Uterus (tissue), 4 donors: ENCODE measurements around the gene LRRC8B. TPM values are rescaled to one million over a fixed set of nuclear protein-coding genes. Genes with fewer than 3 reads are reported as not detected.

Experiments used
- DNase-seq, 2 donors: peaks; one replicate each; pipeline ENCODE4 v3.0.0-alpha.2; 2019 to 2020
- H3K27ac ChIP-seq, 2 donors: fragments of 200-600 bp; sonication (generic); 1 replicate in 1 of 2; 2 replicates in 1 of 2; pipeline ENCODE4 v1.5.1; 2016 to 2018
- H3K27me3 ChIP-seq, 2 donors: fragments of 200-600 bp; sonication (generic); one replicate each; pipeline ENCODE4 v1.5.1; 2018 to 2019; ENCODE audit warnings: control low read depth in 1 of 2
- H3K36me3 ChIP-seq, 2 donors: fragments of 200-600 bp; sonication (generic); one replicate each; pipeline ENCODE4 v1.5.1; 2019; ENCODE audit warnings: control low read depth in 1 of 2
- H3K4me1 ChIP-seq, 2 donors: fragments of 200-600 bp; sonication (generic); one replicate each; pipeline ENCODE4 v1.5.1; 2018 to 2019; ENCODE audit warnings: control low read depth in 1 of 2
- H3K4me3 ChIP-seq, 2 donors: fragments of 200-600 bp; sonication (generic); 1 replicate in 1 of 2; 2 replicates in 1 of 2; pipeline ENCODE4 v1.5.1; 2018 to 2019; ENCODE audit warnings: mild to moderate bottlenecking in 1 of 2
- H3K9me3 ChIP-seq, 2 donors: fragments of 200-600 bp; sonication (generic); one replicate each; pipeline ENCODE4 v1.5.1; 2019; ENCODE audit warnings: control low read depth in 1 of 2
- POLR2A ChIP-seq, 2 donors: fragments of 450-650 bp; IDR thresholded peaks; one replicate each; pipeline ENCODE4 v1.6.1; 2016; ENCODE audit warnings: antibody characterized with exemption in 2 of 2, mild to moderate bottlenecking in 1 of 2, moderate library complexity in 1 of 2
- intact Hi-C: fragments of 100-400 bp; cut with DNase I; formaldehyde crosslinking; loops from one replicate; pipeline ENCODE4 v1.15.1; 2023; ENCODE audit warnings: low total_unique reads
- total RNA-seq, 4 donors: library from RNA; depleted of rRNA in 3 of 4; stranded (reverse); fragments of >200 nt in 3 of 4; gene quantifications; one replicate each; pipeline versions ENCODE4 v1.1.0 to v1.2.4, GENCODE V29; 2014 to 2023
- TF ChIP-seq, protein P1 (sequence below), 4 experiments: fragments of 200-600 bp in 2 of 4; fragments of 450-650 bp in 2 of 4; sonication (generic) in 2 of 4; IDR thresholded peaks; one replicate each; pipeline ENCODE4 v1.5.1; 2016 to 2019; ENCODE audit warnings: antibody characterized with exemption in 4 of 4, mild to moderate bottlenecking in 2 of 4, moderate library complexity in 1 of 4
- donor health status: DM: yes; HTN: yes; CAD: no.

LRRC8B gene
- total RNA-seq, 4 donors from 2014 or later = 1.0 to 9.8 (median 7.6) TPM

DNA sequence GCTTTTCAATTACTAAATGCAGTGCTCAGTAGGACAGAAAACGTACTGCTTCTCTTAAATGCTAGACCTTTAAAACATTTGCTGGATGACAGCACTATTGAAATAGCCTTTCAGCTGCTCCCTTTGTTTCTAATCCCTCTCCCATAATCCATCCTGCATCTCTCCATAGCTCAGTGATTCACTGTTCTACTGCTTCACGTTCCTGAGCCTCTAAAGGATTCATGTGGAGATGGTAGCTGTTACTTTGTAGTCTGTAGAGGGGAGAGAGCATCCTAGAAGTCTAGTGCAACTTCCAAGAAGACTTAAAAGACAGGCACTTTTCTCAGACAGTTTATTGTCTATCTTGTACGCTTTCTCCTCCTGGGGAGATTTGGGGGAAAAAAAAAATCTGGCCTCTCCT is 51.4 kb downstream of the LRRC8B start:
- no peaks in the 10 kb centered on the region for H3K36me3 ChIP-seq
- no peak for TF ChIP-seq POLR2A (IDR thresholded peaks at IDR 0.05)
- TF ChIP-seq, protein P1, sequence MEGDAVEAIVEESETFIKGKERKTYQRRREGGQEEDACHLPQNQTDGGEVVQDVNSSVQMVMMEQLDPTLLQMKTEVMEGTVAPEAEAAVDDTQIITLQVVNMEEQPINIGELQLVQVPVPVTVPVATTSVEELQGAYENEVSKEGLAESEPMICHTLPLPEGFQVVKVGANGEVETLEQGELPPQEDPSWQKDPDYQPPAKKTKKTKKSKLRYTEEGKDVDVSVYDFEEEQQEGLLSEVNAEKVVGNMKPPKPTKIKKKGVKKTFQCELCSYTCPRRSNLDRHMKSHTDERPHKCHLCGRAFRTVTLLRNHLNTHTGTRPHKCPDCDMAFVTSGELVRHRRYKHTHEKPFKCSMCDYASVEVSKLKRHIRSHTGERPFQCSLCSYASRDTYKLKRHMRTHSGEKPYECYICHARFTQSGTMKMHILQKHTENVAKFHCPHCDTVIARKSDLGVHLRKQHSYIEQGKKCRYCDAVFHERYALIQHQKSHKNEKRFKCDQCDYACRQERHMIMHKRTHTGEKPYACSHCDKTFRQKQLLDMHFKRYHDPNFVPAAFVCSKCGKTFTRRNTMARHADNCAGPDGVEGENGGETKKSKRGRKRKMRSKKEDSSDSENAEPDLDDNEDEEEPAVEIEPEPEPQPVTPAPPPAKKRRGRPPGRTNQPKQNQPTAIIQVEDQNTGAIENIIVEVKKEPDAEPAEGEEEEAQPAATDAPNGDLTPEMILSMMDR (IDR thresholded peaks at IDR 0.05) = no peak
- H3K4me3 ChIP-seq = no peak overlapping the region
- intact Hi-C loops = no loop called here
- H3K27ac ChIP-seq = no peak overlapping the region
- H3K27me3 ChIP-seq = no peaks in the 10 kb centered on the region
- no peaks in the 10 kb centered on the region for H3K4me1 ChIP-seq
- no peak for DNase-seq
- no peaks in the 10 kb centered on the region for H3K9me3 ChIP-seq

DNA sequence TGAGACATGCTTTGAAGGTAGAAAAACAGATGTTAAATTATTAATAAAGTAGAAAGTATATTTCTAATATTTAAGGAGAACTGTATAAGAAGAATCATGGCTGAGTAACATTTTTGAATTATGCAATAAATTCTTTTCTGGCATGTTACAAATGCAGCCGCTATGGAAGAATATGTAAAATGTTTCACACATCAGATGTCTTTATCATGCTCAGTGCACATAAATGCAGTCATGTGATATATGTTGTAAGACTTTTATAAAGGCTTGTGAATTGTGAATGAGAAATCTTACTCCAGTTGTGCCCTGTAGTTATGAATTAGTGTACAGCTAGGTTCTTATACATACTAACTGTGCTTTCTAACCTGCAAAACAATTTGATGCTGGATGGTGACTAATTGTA is 53.5 kb downstream of the LRRC8B start:
- TF ChIP-seq POLR2A (IDR thresholded peaks at IDR 0.05) = no peak
- TF ChIP-seq, protein P1 (IDR thresholded peaks at IDR 0.05) = no peak
- H3K27me3 ChIP-seq = no peaks in the 10 kb centered on the region
- no peaks in the 10 kb centered on the region for H3K4me1 ChIP-seq
- no peak overlapping the region for H3K4me3 ChIP-seq
- no peaks in the 10 kb centered on the region for H3K36me3 ChIP-seq
- H3K27ac ChIP-seq = no peak overlapping the region
- no peak for DNase-seq
- H3K9me3 ChIP-seq = no peaks in the 10 kb centered on the region
- intact Hi-C loops = no loop called here

DNA sequence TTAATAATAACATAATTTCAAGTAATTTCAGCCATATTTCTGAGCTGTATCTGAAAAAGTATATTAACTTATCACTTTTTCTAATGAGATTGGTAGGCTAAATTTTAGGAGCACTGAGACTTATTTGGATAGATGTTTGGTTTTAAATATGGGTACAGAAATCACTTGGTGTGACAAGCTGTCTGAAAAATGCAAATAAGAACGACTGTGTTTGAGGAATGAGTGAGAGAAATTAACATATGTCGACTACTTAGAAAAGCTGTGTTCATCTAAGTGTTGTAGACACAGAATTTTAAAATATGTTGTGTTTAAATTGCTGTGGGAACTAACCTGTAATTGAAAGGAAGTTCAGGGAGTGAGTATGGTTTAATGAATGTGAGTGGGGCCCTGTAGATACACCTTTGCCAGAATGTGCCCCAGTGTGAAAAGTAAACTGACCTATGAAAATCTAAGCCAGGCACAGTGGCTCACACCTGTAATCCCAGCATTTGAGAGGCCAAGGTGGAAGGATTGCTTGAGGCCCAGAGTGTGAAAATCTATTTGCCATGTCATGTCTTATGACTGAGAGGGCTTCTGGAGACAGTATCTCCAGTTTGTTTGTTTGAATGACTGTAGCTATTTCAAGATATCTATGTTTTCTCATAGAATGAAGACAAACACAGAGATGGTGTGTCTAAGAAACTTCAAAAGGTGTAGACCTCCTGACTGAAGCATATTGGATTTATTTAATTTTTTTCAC is 54.5 kb downstream of the LRRC8B start:
- Histone ChIP-seq H3K27me3 (no peaks in the 10 kb centered on the region), H3K4me3 (no peak overlapping the region), H3K9me3 (no peaks in the 10 kb centered on the region), H3K4me1 (no peaks in the 10 kb centered on the region), H3K27ac (no peak overlapping the region), H3K36me3 (no peaks in the 10 kb centered on the region)
- intact Hi-C loops = no loop called here
- TF ChIP-seq, protein P1 (IDR thresholded peaks at IDR 0.05) = no peak
- no peak for TF ChIP-seq POLR2A (IDR thresholded peaks at IDR 0.05)
- DNase-seq = no peak

DNA sequence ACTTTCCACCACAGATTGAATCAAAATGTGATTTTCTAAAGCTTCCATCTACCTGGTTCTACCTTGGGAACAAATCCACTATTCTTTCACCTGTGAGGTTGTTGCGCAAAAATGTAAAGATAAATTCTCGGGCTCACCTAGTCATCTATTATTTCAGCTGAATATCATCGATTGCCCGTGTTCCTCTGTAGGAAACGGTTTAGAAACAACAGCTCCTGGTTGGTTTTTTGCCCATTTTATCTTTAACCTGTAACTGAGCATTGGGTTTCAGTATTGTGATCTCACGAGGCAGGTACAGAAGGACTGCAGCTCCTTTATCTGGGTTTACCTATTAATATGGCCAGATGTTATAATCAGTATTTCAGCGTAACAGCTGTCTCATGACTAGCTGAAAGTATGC is 55.4 kb downstream of the LRRC8B start:
- intact Hi-C loops = no loop called here
- H3K4me1 ChIP-seq = no peaks in the 10 kb centered on the region
- H3K9me3 ChIP-seq = no peaks in the 10 kb centered on the region
- no peaks in the 10 kb centered on the region for H3K27me3 ChIP-seq
- H3K27ac ChIP-seq = no peak overlapping the region
- no peaks in the 10 kb centered on the region for H3K36me3 ChIP-seq
- DNase-seq = no peak
- H3K4me3 ChIP-seq = no peak overlapping the region
- TF ChIP-seq, protein P1 (IDR thresholded peaks at IDR 0.05) = no peak
- TF ChIP-seq POLR2A (IDR thresholded peaks at IDR 0.05) = no peak

DNA sequence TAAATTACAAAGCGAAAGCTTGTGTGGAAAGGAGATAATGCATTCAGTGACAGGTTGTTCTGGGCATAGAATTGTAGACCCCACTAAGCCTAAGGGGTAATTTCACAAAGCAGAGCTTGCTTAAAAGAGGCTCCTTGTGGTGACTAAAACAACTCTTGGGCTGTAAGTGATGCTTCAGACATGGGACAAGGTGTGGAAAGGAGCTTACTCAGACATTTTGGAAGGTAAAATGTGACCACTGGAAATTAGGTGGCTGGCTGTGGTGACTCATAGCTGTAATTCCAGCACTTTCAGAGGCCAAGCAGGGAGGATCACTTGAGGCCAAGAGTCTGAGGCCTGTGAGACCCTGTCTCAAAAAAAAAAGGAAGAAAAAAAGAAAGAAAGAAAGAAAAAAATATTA is 57.2 kb downstream of the LRRC8B start:
- DNase-seq = no peak
- TF ChIP-seq, protein P1 (IDR thresholded peaks at IDR 0.05) = no peak
- no peak for TF ChIP-seq POLR2A (IDR thresholded peaks at IDR 0.05)
- intact Hi-C loops = no loop called here
- H3K27me3 ChIP-seq = no peaks in the 10 kb centered on the region
- H3K36me3 ChIP-seq = no peaks in the 10 kb centered on the region
- no peaks in the 10 kb centered on the region for H3K4me1 ChIP-seq
- H3K27ac ChIP-seq = no peak overlapping the region
- H3K9me3 ChIP-seq = no peaks in the 10 kb centered on the region
- no peak overlapping the region for H3K4me3 ChIP-seq
